Trophoblast cell (in vitro differentiated cells and primary cell): ENCODE measurements around the gene PEX10.
A peak's percentile ranks its signal among the peaks of the same experiment; 100 is the strongest.

Experiments used
- DNase-seq, 2 donors: peaks; one replicate each; pipeline ENCODE4 v3.0.0-alpha.2; 2016
- H2AFZ ChIP-seq: 2 replicates; pipeline ENCODE4 v1.6.1; 2013; ENCODE audit warnings: low read length, moderate library complexity, mild to moderate bottlenecking; ENCODE audit not compliant: insufficient read depth, poor library complexity
- H2AK5ac ChIP-seq: 2 replicates; pipeline ENCODE4 v1.6.1; 2013; ENCODE audit warnings: mild to moderate bottlenecking, low read length
- H2BK120ac ChIP-seq: 2 replicates; pipeline ENCODE4 v1.6.1; 2013; ENCODE audit warnings: low read length, mild to moderate bottlenecking, moderate library complexity; ENCODE audit not compliant: insufficient read depth, poor library complexity
- H2BK12ac ChIP-seq: 2 replicates; pipeline ENCODE4 v1.6.1; 2013; ENCODE audit warnings: mild to moderate bottlenecking, low read length, moderate library complexity
- H2BK5ac ChIP-seq: 2 replicates; pipeline ENCODE4 v1.6.1; 2013; ENCODE audit warnings: low read length, low read depth, moderate library complexity, mild to moderate bottlenecking; ENCODE audit not compliant: poor library complexity
- H3K14ac ChIP-seq: 2 replicates; pipeline ENCODE4 v1.6.1; 2013; ENCODE audit warnings: mild to moderate bottlenecking, low read length
- H3K18ac ChIP-seq: 2 replicates; pipeline ENCODE4 v1.6.1; 2013; ENCODE audit warnings: mild to moderate bottlenecking, low read length
- H3K23ac ChIP-seq: 2 replicates; pipeline ENCODE4 v1.6.1; 2013; ENCODE audit warnings: low read length
- H3K27ac ChIP-seq: 2 replicates; pipeline ENCODE4 v1.5.1; 2013; ENCODE audit warnings: low read depth, mild to moderate bottlenecking, inconsistent platforms, low read length, moderate library complexity
- H3K27me3 ChIP-seq: 2 replicates; pipeline ENCODE4 v1.6.1; 2013; ENCODE audit warnings: inconsistent platforms, mild to moderate bottlenecking, low read length, moderate library complexity; ENCODE audit not compliant: insufficient read depth
- H3K36me3 ChIP-seq, 2 experiments: 1 replicate in 1 of 2; 2 replicates in 1 of 2; pipeline ENCODE4 v1.6.1; 2013; ENCODE audit warnings: low read length in 2 of 2, mild to moderate bottlenecking in 2 of 2, moderate library complexity in 1 of 2; ENCODE audit not compliant: insufficient read depth in 2 of 2, control insufficient read depth in 1 of 2
- H3K4ac ChIP-seq: 2 replicates; pipeline ENCODE4 v1.6.1; 2013; ENCODE audit warnings: low read depth, mild to moderate bottlenecking, low read length, moderate library complexity
- H3K4me1 ChIP-seq, 2 experiments: 1 replicate in 1 of 2; 2 replicates in 1 of 2; pipeline ENCODE4 v1.6.1; 2013; ENCODE audit warnings: low read length in 2 of 2, mild to moderate bottlenecking in 2 of 2, moderate library complexity in 1 of 2; ENCODE audit not compliant: insufficient read depth in 2 of 2, control insufficient read depth in 1 of 2
- H3K4me2 ChIP-seq: 2 replicates; pipeline ENCODE4 v1.6.1; 2013; ENCODE audit warnings: inconsistent platforms, mild to moderate bottlenecking, low read length, moderate library complexity
- H3K4me3 ChIP-seq: 2 replicates; pipeline ENCODE4 v1.5.1; 2013; ENCODE audit warnings: mild to moderate bottlenecking, low read depth, low read length, inconsistent platforms
- H3K79me1 ChIP-seq: one replicate; pipeline ENCODE4 v1.6.1; 2013; ENCODE audit warnings: low read length
- H3K79me2 ChIP-seq: 2 replicates; pipeline ENCODE4 v1.6.1; 2013; ENCODE audit warnings: low read length, mild to moderate bottlenecking; ENCODE audit not compliant: control insufficient read depth, insufficient read depth, poor library complexity
- H3K9ac ChIP-seq: 2 replicates; pipeline ENCODE4 v1.6.1; 2013; ENCODE audit warnings: mild to moderate bottlenecking, low read length
- H3K9me3 ChIP-seq: 2 replicates; pipeline ENCODE4 v1.6.1; 2013; ENCODE audit warnings: low read depth, mild to moderate bottlenecking, control low read depth, inconsistent platforms, low read length; ENCODE audit not compliant: insufficient read depth
- H4K12ac ChIP-seq: 2 replicates; pipeline ENCODE4 v1.6.1; 2013; ENCODE audit warnings: low read depth, mild to moderate bottlenecking, low read length, moderate library complexity
- H4K8ac ChIP-seq: 2 replicates; pipeline ENCODE4 v1.6.1; 2013; ENCODE audit warnings: low read depth, mild to moderate bottlenecking, low read length, moderate library complexity
- H4K91ac ChIP-seq: one replicate; pipeline ENCODE4 v1.6.1; 2013; ENCODE audit warnings: low read depth, mild to moderate bottlenecking, low read length, moderate library complexity
- WGBS: extraction: QIAGEN DNeasy Blood & Tissue Kit; methylation state at CpG from one replicate; pipeline ENCODE4 v1.1.7; 2013; ENCODE audit warnings: missing lambda C conversion rate; ENCODE audit not compliant: insufficient read length, insufficient coverage; ENCODE audit errors: extremely low coverage; 5-methylcytosine and 5-hydroxymethylcytosine counted together

PEX10 gene

GRCh38 chr1:2439369-2439768 is 27.0 kb upstream of the PEX10 start:
- Histone ChIP-seq H2BK120ac (no peak overlapping the region), H3K79me1 (no peaks in the 10 kb centered on the region), H3K9ac (no peak overlapping the region), H3K14ac (no peak overlapping the region), H3K4me2 (no peak overlapping the region), H3K27me3 (peaks cover 15% of the 10 kb centered on the region), H3K4me3 (no peak overlapping the region), H3K27ac (no peak overlapping the region), H3K4ac (no peak overlapping the region), H2AK5ac (no peak overlapping the region), H3K23ac (no peak overlapping the region), H2BK12ac (no peak overlapping the region), H2AFZ (no peak overlapping the region), H4K91ac (no peak overlapping the region), H4K8ac (no peak overlapping the region), H3K9me3 (peaks cover 4% of the 10 kb centered on the region), H3K18ac (no peak overlapping the region), H4K12ac (no peak overlapping the region), H2BK5ac (no peak overlapping the region), H3K36me3 (no peaks in the 10 kb centered on the region), H3K79me2 (no peaks in the 10 kb centered on the region), H3K4me1 (no peaks in the 10 kb centered on the region)
- no CpG with 5 or more reads among the region's 15 CpGs for WGBS
- no peak for DNase-seq

- H3K4me1 ChIP-seq: no peaks in the 10 kb centered on the region
- H3K27me3 ChIP-seq: peaks cover 9% of the 10 kb centered on the region
- whole genome bisulfite sequencing: no CpG with 5 or more reads among the region's 14 CpGs
- H4K8ac ChIP-seq: no peak overlapping the region
- no peak for DNase-seq
- no peak overlapping the region for H3K23ac ChIP-seq
- no peak overlapping the region for H2BK120ac ChIP-seq
- no peak overlapping the region for H2AFZ ChIP-seq
- no peaks in the 10 kb centered on the region for H3K79me1 ChIP-seq
- no peak overlapping the region for H4K91ac ChIP-seq
- H3K36me3 ChIP-seq: no peaks in the 10 kb centered on the region
- no peak overlapping the region for H3K4me3 ChIP-seq
- no peak overlapping the region for H4K12ac ChIP-seq
- H3K4me2 ChIP-seq: no peak overlapping the region
- no peak overlapping the region for H3K27ac ChIP-seq
- no peak overlapping the region for H2BK5ac ChIP-seq
- no peak overlapping the region for H3K9ac ChIP-seq
- no peak overlapping the region for H2BK12ac ChIP-seq
- no peaks in the 10 kb centered on the region for H3K79me2 ChIP-seq
- no peak overlapping the region for H3K18ac ChIP-seq
- H3K4ac ChIP-seq: no peak overlapping the region
- no peak overlapping the region for H3K14ac ChIP-seq
- peaks cover 4% of the 10 kb centered on the region for H3K9me3 ChIP-seq
- no peak overlapping the region for H2AK5ac ChIP-seq
Observed at GRCh38 chr1:2438641-2439040, 26.3 kb upstream of the PEX10 start.

GRCh38 chr1:2438038-2438437 is 25.7 kb upstream of the PEX10 start:
- no CpG with 5 or more reads among the region's 15 CpGs for WGBS
- Histone ChIP-seq H2AK5ac (no peak overlapping the region), H4K8ac (no peak overlapping the region), H3K4me2 (no peak overlapping the region), H3K9ac (no peak overlapping the region), H2AFZ (no peak overlapping the region), H3K79me1 (no peaks in the 10 kb centered on the region), H2BK120ac (no peak overlapping the region), H3K4me3 (no peak overlapping the region), H3K23ac (no peak overlapping the region), H3K27me3 (peaks cover 6% of the 10 kb centered on the region), H3K27ac (no peak overlapping the region), H3K4ac (no peak overlapping the region), H3K14ac (no peak overlapping the region), H3K4me1 (no peaks in the 10 kb centered on the region), H3K18ac (no peak overlapping the region), H3K9me3 (peaks cover 4% of the 10 kb centered on the region), H2BK12ac (no peak overlapping the region), H3K36me3 (no peaks in the 10 kb centered on the region), H4K12ac (no peak overlapping the region), H2BK5ac (no peak overlapping the region), H3K79me2 (no peaks in the 10 kb centered on the region), H4K91ac (no peak overlapping the region)
- DNase-seq: no peak

- Histone ChIP-seq H4K91ac (no peak overlapping the region), H4K12ac (no peak overlapping the region), H2AK5ac (no peak overlapping the region), H2BK12ac (no peak overlapping the region), H3K14ac (no peak overlapping the region), H2BK120ac (no peak overlapping the region), H3K9me3 (peaks cover 2% of the 10 kb centered on the region), H3K79me1 (no peaks in the 10 kb centered on the region), H3K4me1 (no peaks in the 10 kb centered on the region), H2BK5ac (no peak overlapping the region), H3K27ac (no peak overlapping the region), H3K18ac (no peak overlapping the region), H3K4me3 (no peak overlapping the region), H2AFZ (no peak overlapping the region), H3K27me3 (peaks cover 2% of the 10 kb centered on the region), H3K4me2 (no peak overlapping the region), H4K8ac (no peak overlapping the region), H3K4ac (no peak overlapping the region), H3K79me2 (no peaks in the 10 kb centered on the region), H3K23ac (peak overlapping the region; percentile 44), H3K9ac (no peak overlapping the region), H3K36me3 (no peaks in the 10 kb centered on the region)
- no CpG with 5 or more reads among the region's 15 CpGs for WGBS
- DNase-seq: no peak
Observed at GRCh38 chr1:2437617-2438016, 25.3 kb upstream of the PEX10 start.
